Type B pancreatic cell (in vitro differentiated cells): ENCODE data around the gene CEP43. TPM values are rescaled to one million over a fixed set of nuclear protein-coding genes. Genes with fewer than 3 reads are reported as not detected.

Source experiments
- DNase-seq: peaks from one replicate; pipeline ENCODE4 v3.0.0; 2021; ENCODE audit warnings: mixed read lengths; ENCODE audit not compliant: unreplicated experiment; ENCODE audit errors: extremely low spot score
- H3K27ac Mint-ChIP-seq: 2 replicates; pipeline ENCODE4 v1.8.0; 2021; ENCODE audit warnings: mild to moderate bottlenecking, mixed read lengths
- H3K27me3 Mint-ChIP-seq: 2 replicates; pipeline ENCODE4 v1.8.0; 2021; ENCODE audit warnings: mixed read lengths
- H3K36me3 Mint-ChIP-seq: 2 replicates; pipeline ENCODE4 v1.8.0; 2021; ENCODE audit warnings: mixed read lengths
- H3K4me1 Mint-ChIP-seq: one replicate; pipeline ENCODE4 v1.8.0; 2021; ENCODE audit warnings: mixed read lengths; ENCODE audit not compliant: unreplicated experiment
- H3K4me3 Mint-ChIP-seq: 2 replicates; pipeline ENCODE4 v1.8.0; 2021; ENCODE audit warnings: mild to moderate bottlenecking, mixed read lengths
- H3K9me3 Mint-ChIP-seq: 2 replicates; pipeline ENCODE4 v1.8.0; 2021; ENCODE audit warnings: mixed read lengths
- CTCF ChIP-seq: fragments of 200-600 bp; sonication (generic); conservative IDR thresholded peaks from 2 replicates; pipeline ENCODE4 v1.5.0; 2021; ENCODE audit warnings: antibody characterized with exemption, mild to moderate bottlenecking
- total RNA-seq: library from RNA; stranded (reverse); gene quantifications from 2 replicates; pipeline ENCODE4 v1.2.1, GENCODE V29; 2021; ENCODE audit warnings: low replicate concordance

Gene CEP43
- total RNA-seq, 1 donor from 2014 or later, result 35.3 TPM

GRCh38 chr6:166960609-166960978 is 38.6 kb upstream of the CEP43 start:
- H3K4me3 Mint-ChIP-seq, result no peak overlapping the region

GRCh38 chr6:166966268-166966667 is 32.9 kb upstream of the CEP43 start:
- H3K27ac Mint-ChIP-seq, result no peak overlapping the region
- peaks cover 31% of the 10 kb centered on the region for H3K9me3 Mint-ChIP-seq
- H3K4me3 Mint-ChIP-seq, result no peak overlapping the region
- DNase-seq, result no peak
- no peak for TF ChIP-seq CTCF
- peaks cover 9% of the 10 kb centered on the region for H3K4me1 Mint-ChIP-seq
- H3K27me3 Mint-ChIP-seq, result no peaks in the 10 kb centered on the region
- peaks cover 13% of the 10 kb centered on the region for H3K36me3 Mint-ChIP-seq

More at GRCh38 chr6:166960609-166960978, 38.6 kb upstream of the CEP43 start:
- Mint-ChIP-seq H3K27ac (no peak overlapping the region), H3K4me1 (peaks cover 28% of the 10 kb centered on the region), H3K27me3 (peaks cover 5% of the 10 kb centered on the region), H3K9me3 (peaks cover 6% of the 10 kb centered on the region), H3K36me3 (no peaks in the 10 kb centered on the region)
- no peak for DNase-seq
- TF ChIP-seq CTCF, result no peak

- peaks cover 20% of the 10 kb centered on the region for H3K36me3 Mint-ChIP-seq
- no peak for DNase-seq
- H3K4me3 Mint-ChIP-seq, result peak overlapping the region; percentile 6
- H3K27me3 Mint-ChIP-seq, result no peaks in the 10 kb centered on the region
- peaks cover 25% of the 10 kb centered on the region for H3K9me3 Mint-ChIP-seq
- H3K4me1 Mint-ChIP-seq, result peaks cover 9% of the 10 kb centered on the region
- TF ChIP-seq CTCF, result no peak
- no peak overlapping the region for H3K27ac Mint-ChIP-seq
These were observed 29.7 kb upstream of the CEP43 start for GRCh38 chr6:166969390-166970002.

- Mint-ChIP-seq H3K27ac (no peak overlapping the region), H3K27me3 (no peaks in the 10 kb centered on the region), H3K4me1 (peaks cover 9% of the 10 kb centered on the region), H3K9me3 (peaks cover 25% of the 10 kb centered on the region), H3K36me3 (peaks cover 23% of the 10 kb centered on the region), H3K4me3 (no peak overlapping the region)
- DNase-seq, result no peak
- TF ChIP-seq CTCF, result no peak
These were observed 29.1 kb upstream of the CEP43 start for GRCh38 chr6:166970091-166970490.

GRCh38 chr6:166970776-166971175 is 28.4 kb upstream of the CEP43 start:
- H3K27me3 Mint-ChIP-seq, result no peaks in the 10 kb centered on the region
- no peak for TF ChIP-seq CTCF
- DNase-seq, result no peak
- peaks cover 23% of the 10 kb centered on the region for H3K36me3 Mint-ChIP-seq
- H3K4me3 Mint-ChIP-seq, result no peak overlapping the region
- no peak overlapping the region for H3K27ac Mint-ChIP-seq
- peaks cover 25% of the 10 kb centered on the region for H3K9me3 Mint-ChIP-seq
- H3K4me1 Mint-ChIP-seq, result peaks cover 9% of the 10 kb centered on the region
